Mesenchymal stem cell (in vitro differentiated cells and primary cell): ENCODE results near the gene ALDOA.

Source experiments
- DNase-seq: peaks from one replicate; pipeline ENCODE4 v3.0.0-alpha.2; 2013
- H2AFZ ChIP-seq: one replicate; pipeline ENCODE4 v1.6.1; 2013; ENCODE audit warnings: low read depth, mild to moderate bottlenecking, control low read depth, inconsistent platforms, low read length, moderate library complexity
- H2AK5ac ChIP-seq: 2 replicates; pipeline ENCODE4 v1.6.1; 2013; ENCODE audit warnings: low read length, moderate library complexity, mild to moderate bottlenecking, inconsistent platforms; ENCODE audit not compliant: severe bottlenecking
- H2BK120ac ChIP-seq: one replicate; pipeline ENCODE4 v1.6.1; 2013; ENCODE audit warnings: low read depth, mild to moderate bottlenecking, inconsistent platforms, low read length, moderate library complexity
- H2BK12ac ChIP-seq, 2 experiments: one replicate each; pipeline ENCODE4 v1.6.1; 2013; ENCODE audit warnings: inconsistent platforms in 2 of 2, low read length in 2 of 2, mild to moderate bottlenecking in 2 of 2, moderate library complexity in 2 of 2, control low read depth in 1 of 2
- H2BK15ac ChIP-seq: one replicate; pipeline ENCODE4 v1.6.1; 2013; ENCODE audit warnings: mild to moderate bottlenecking, low read depth, inconsistent platforms; ENCODE audit not compliant: poor library complexity, severe bottlenecking
- H2BK5ac ChIP-seq: 2 replicates; pipeline ENCODE4 v1.6.1; 2013; ENCODE audit warnings: low read depth, mild to moderate bottlenecking, low read length, control low read depth, inconsistent platforms; ENCODE audit not compliant: poor library complexity, severe bottlenecking
- H3K14ac ChIP-seq, 2 experiments: one replicate each; pipeline ENCODE4 v1.6.1; 2013; ENCODE audit warnings: inconsistent platforms in 2 of 2, low read length in 2 of 2, control low read depth in 1 of 2, mild to moderate bottlenecking in 1 of 2, moderate library complexity in 1 of 2
- H3K18ac ChIP-seq, 2 experiments: one replicate each; pipeline ENCODE4 v1.6.1; 2013; ENCODE audit warnings: inconsistent platforms in 2 of 2, low read length in 2 of 2, control low read depth in 1 of 2, low read depth in 1 of 2, mild to moderate bottlenecking in 1 of 2
- H3K23ac ChIP-seq, 2 experiments: one replicate each; pipeline ENCODE4 v1.6.1; 2013; ENCODE audit warnings: inconsistent platforms in 2 of 2, low read length in 2 of 2, mild to moderate bottlenecking in 2 of 2, moderate library complexity in 2 of 2, control low read depth in 1 of 2
- H3K27ac ChIP-seq: 2 replicates; pipeline ENCODE4 v1.5.1; 2013; ENCODE audit warnings: mild to moderate bottlenecking, moderate library complexity, low read length, control low read depth, inconsistent platforms; ENCODE audit not compliant: poor library complexity, severe bottlenecking
- H3K27me3 ChIP-seq, 2 experiments: 2 replicates each; pipeline versions ENCODE4 v1.6.1 to v1.7.0; 2013; ENCODE audit warnings: low read length in 2 of 2, mild to moderate bottlenecking in 2 of 2, moderate library complexity in 2 of 2, control low read depth in 1 of 2, inconsistent platforms in 1 of 2; ENCODE audit not compliant: control insufficient read depth in 1 of 2, insufficient read depth in 1 of 2
- H3K36me3 ChIP-seq, 2 experiments: 2 replicates each; pipeline versions ENCODE4 v1.6.1 to v1.7.0; 2013; ENCODE audit warnings: low read length in 2 of 2, control low read depth in 1 of 2, inconsistent platforms in 1 of 2, low read depth in 1 of 2, mild to moderate bottlenecking in 1 of 2; ENCODE audit not compliant: insufficient read depth in 2 of 2, control insufficient read depth in 1 of 2
- H3K4ac ChIP-seq, 2 experiments: one replicate each; pipeline ENCODE4 v1.6.1; 2013; ENCODE audit warnings: inconsistent platforms in 2 of 2, low read length in 2 of 2, mild to moderate bottlenecking in 2 of 2, moderate library complexity in 2 of 2, control low read depth in 1 of 2, low read depth in 1 of 2
- H3K4me1 ChIP-seq: 2 replicates; pipeline ENCODE4 v1.6.1; 2013; ENCODE audit warnings: low read depth, low read length, control low read depth; ENCODE audit not compliant: control insufficient read depth, insufficient read depth
- H3K4me2 ChIP-seq: 2 replicates; pipeline ENCODE4 v1.6.1; 2013; ENCODE audit warnings: low read length, mild to moderate bottlenecking, inconsistent platforms; ENCODE audit not compliant: poor library complexity, severe bottlenecking
- H3K4me3 ChIP-seq, 2 experiments: 2 replicates each; pipeline versions ENCODE4 v1.5.1 to v1.7.0; 2013; ENCODE audit warnings: low read length in 2 of 2, mild to moderate bottlenecking in 2 of 2, control low read depth in 1 of 2, low read depth in 1 of 2; ENCODE audit not compliant: insufficient read depth in 1 of 2
- H3K79me1 ChIP-seq: replicated peaks from 2 replicates; pipeline ENCODE4 v1.6.1; 2013; ENCODE audit warnings: mild to moderate bottlenecking, control low read depth, low read length, inconsistent platforms; ENCODE audit not compliant: poor library complexity, severe bottlenecking
- H3K9ac ChIP-seq: 2 replicates; pipeline ENCODE4 v1.7.0; 2013; ENCODE audit warnings: mild to moderate bottlenecking, low read length, moderate library complexity
- H3K9me3 ChIP-seq: 2 replicates; pipeline ENCODE4 v1.7.0; 2013; ENCODE audit warnings: mild to moderate bottlenecking, low read length; ENCODE audit not compliant: control insufficient read depth
- H4K8ac ChIP-seq: one replicate; pipeline ENCODE4 v1.6.1; 2013; ENCODE audit warnings: inconsistent platforms, mild to moderate bottlenecking, low read length, moderate library complexity
- H4K91ac ChIP-seq: one replicate; pipeline ENCODE4 v1.6.1; 2013; ENCODE audit warnings: mild to moderate bottlenecking, low read length, inconsistent platforms
- WGBS: methylation state at CpG from one replicate; pipeline ENCODE4 v1.1.7; 2013; ENCODE audit warnings: mixed read lengths; 5-methylcytosine and 5-hydroxymethylcytosine counted together

Gene ALDOA

GRCh38 chr16:30088237-30088831, 22.8 kb downstream of the ALDOA start:
- Histone ChIP-seq H2BK120ac (no peak overlapping the region), H3K36me3 (peaks cover 27 to 49% of the 10 kb centered on the region in 2 experiments), H3K79me1 (peaks cover 22% of the 10 kb centered on the region), H2AK5ac (no peak overlapping the region), H2BK12ac (no peak overlapping the region), H4K91ac (no peak overlapping the region), H3K4ac (no peak overlapping the region), H3K23ac (no peak overlapping the region), H3K9me3 (no peaks in the 10 kb centered on the region), H2BK15ac (peak overlapping the region; percentile 6), H3K27me3 (no peaks in the 10 kb centered on the region), H3K4me3 (no peak overlapping the region), H3K9ac (no peak overlapping the region), H3K4me1 (peaks cover 18% of the 10 kb centered on the region), H2BK5ac (no peak overlapping the region), H3K27ac (no peak overlapping the region), H3K18ac (no peak overlapping the region), H3K4me2 (no peak overlapping the region), H2AFZ (no peak overlapping the region), H3K14ac (no peak overlapping the region), H4K8ac (no peak overlapping the region)
- DNase-seq = no peak
- WGBS = 82% methylated on average over 8 of the region's 10 CpGs

GRCh38 chr16:30088832-30089624, 23.5 kb downstream of the ALDOA start:
- H2AFZ ChIP-seq = no peak overlapping the region
- no peak overlapping the region for H3K18ac ChIP-seq
- 88% methylated on average over 21 of the region's 22 CpGs for WGBS
- no peak overlapping the region for H3K4ac ChIP-seq
- H3K9me3 ChIP-seq = no peaks in the 10 kb centered on the region
- H3K27me3 ChIP-seq = no peaks in the 10 kb centered on the region
- H4K8ac ChIP-seq = no peak overlapping the region
- no peak overlapping the region for H2BK120ac ChIP-seq
- no peak overlapping the region for H2AK5ac ChIP-seq
- peak overlapping the region; percentile 6 for H2BK15ac ChIP-seq
- H3K4me1 ChIP-seq = peaks cover 18% of the 10 kb centered on the region
- H2BK12ac ChIP-seq = no peak overlapping the region
- H3K9ac ChIP-seq = no peak overlapping the region
- H2BK5ac ChIP-seq = no peak overlapping the region
- DNase-seq = no peak
- H3K4me3 ChIP-seq = no peak overlapping the region
- no peak overlapping the region for H3K4me2 ChIP-seq
- H3K36me3 ChIP-seq = peaks cover 27 to 49% of the 10 kb centered on the region in 2 experiments
- peaks cover 18% of the 10 kb centered on the region for H3K79me1 ChIP-seq
- peak overlapping the region; percentile 34 for H4K91ac ChIP-seq
- H3K23ac ChIP-seq = no peak overlapping the region
- H3K14ac ChIP-seq = no peak overlapping the region
- no peak overlapping the region for H3K27ac ChIP-seq

- Histone ChIP-seq H3K9me3 (no peaks in the 10 kb centered on the region), H3K9ac (peak overlapping the region; percentile 80), H3K4me1 (peaks cover 31% of the 10 kb centered on the region), H2AK5ac (no peak overlapping the region), H2AFZ (no peak overlapping the region), H2BK15ac (no peak overlapping the region), H3K79me1 (peaks cover 17% of the 10 kb centered on the region), H3K4me2 (peak overlapping the region; percentile 68), H3K23ac (no peak overlapping the region), H3K14ac (no peak overlapping the region), H3K27ac (no peak overlapping the region), H3K18ac (peak overlapping the region in 1 of 2 experiments; percentile 79), H4K91ac (no peak overlapping the region), H2BK120ac (peak overlapping the region; percentile 50), H2BK5ac (no peak overlapping the region), H3K4ac (peak overlapping the region in 1 of 2 experiments; percentile 7), H4K8ac (peak overlapping the region; percentile 78), H3K4me3 (peak overlapping the region in 1 of 2 experiments; percentile 77), H2BK12ac (peak overlapping the region in 1 of 2 experiments; percentile 45), H3K36me3 (peaks cover 24 to 38% of the 10 kb centered on the region in 2 experiments), H3K27me3 (no peaks in the 10 kb centered on the region)
- DNase-seq = no peak
- 66% methylated on average over 22 of the region's 26 CpGs for WGBS
Observed at GRCh38 chr16:30090610-30091331, 25.2 kb downstream of the ALDOA start.
